NT2/D1 (cell line): Measurements from ENCODE around the gene ARHGAP32.

Experiments
- SUZ12 ChIP-seq: IDR thresholded peaks from 2 replicates; pipeline ENCODE4 v1.6.1; 2011; ENCODE audit not compliant: insufficient read length, insufficient read depth; ENCODE audit errors: extremely low read depth
- YY1 ChIP-seq: IDR thresholded peaks from 2 replicates; pipeline ENCODE4 v1.6.1; 2011; ENCODE audit not compliant: insufficient read length, insufficient read depth
- ZNF274 ChIP-seq: IDR thresholded peaks from 2 replicates; pipeline ENCODE4 v1.6.1; 2011; ENCODE audit warnings: mild to moderate bottlenecking, low read depth, low read length

GRCh38 chr11:128970598-128971190, 221.4 kb downstream of the ARHGAP32 start:
- TF ChIP-seq SUZ12 = no peak
- no peak for TF ChIP-seq ZNF274
- TF ChIP-seq YY1 = no peak
